WTC11 (cell line): ENCODE measurements around the gene BAIAP2.

Source experiments
- CTCF ChIP-seq: fragments of 200-600 bp; IDR thresholded peaks from 2 replicates; pipeline ENCODE4 v1.8.0; 2022; ENCODE audit warnings: antibody characterized with exemption
- ELF4 ChIP-seq: sonication (generic); formaldehyde crosslinking; IDR thresholded peaks from 2 replicates; pipeline ENCODE4 v1.8.1; 2022; ENCODE audit warnings: low read depth, mild to moderate bottlenecking, moderate library complexity, missing genetic modification reagents
- GABPB1 ChIP-seq: sonication (generic); formaldehyde crosslinking; IDR thresholded peaks from 2 replicates; pipeline ENCODE4 v1.8.1; 2023; ENCODE audit warnings: mild to moderate bottlenecking, missing genetic modification reagents
- HMGXB4 ChIP-seq: sonication (generic); formaldehyde crosslinking; IDR thresholded peaks from 2 replicates; pipeline ENCODE4 v1.8.1; 2023; ENCODE audit warnings: mild to moderate bottlenecking, moderate library complexity, missing genetic modification reagents
- IRF2 ChIP-seq: sonication (generic); formaldehyde crosslinking; IDR thresholded peaks from 2 replicates; pipeline ENCODE4 v1.8.0; 2022; ENCODE audit warnings: low read depth, missing genetic modification reagents, borderline replicate concordance
- JAZF1 ChIP-seq: fragments of 250-450 bp; sonication (Bioruptor Pico); IDR thresholded peaks from 2 replicates; pipeline ENCODE4 v1.9.0; 2021; ENCODE audit warnings: moderate library complexity, mild to moderate bottlenecking, inconsistent platforms
- MLX ChIP-seq: sonication (generic); formaldehyde crosslinking; IDR thresholded peaks from 2 replicates; pipeline ENCODE4 v1.8.1; 2023; ENCODE audit warnings: mild to moderate bottlenecking, missing genetic modification reagents, moderate library complexity
- ZNF263 ChIP-seq: sonication (generic); formaldehyde crosslinking; IDR thresholded peaks from 2 replicates; pipeline ENCODE4 v1.8.1; 2022; ENCODE audit warnings: low read depth, mild to moderate bottlenecking, moderate library complexity, missing genetic modification reagents
- ZNF317 ChIP-seq: sonication (generic); formaldehyde crosslinking; IDR thresholded peaks from 2 replicates; pipeline ENCODE4 v1.8.1; 2023; ENCODE audit warnings: low read depth, mild to moderate bottlenecking, moderate library complexity, missing genetic modification reagents, borderline replicate concordance

- TF ChIP-seq HMGXB4 (no peak), ZNF263 (no peak), MLX (no peak), JAZF1 (no peak), ZNF317 (CRISPR knock-in tag) (no peak), CTCF (no peak), IRF2 (CRISPR knock-in tag) (no peak), GABPB1 (no peak), ELF4 (CRISPR knock-in tag) (no peak)
Measured at GRCh38 chr17:81018044-81018802, 16.7 kb upstream of the BAIAP2 start.
